GM23338 (cell line): Measurements from ENCODE around the gene SAMD13.

Source experiments
- CREB1 ChIP-seq: fragments of 250-450 bp; sonication (Bioruptor Pico); IDR thresholded peaks from 2 replicates; pipeline ENCODE4 v1.5.0; 2020; ENCODE audit warnings: low read depth, mild to moderate bottlenecking, moderate library complexity
- EZH2 ChIP-seq: fragments of 200-600 bp; sonication (generic); IDR thresholded peaks from one replicate; pipeline ENCODE4 v1.8.0; 2017; ENCODE audit warnings: antibody characterized with exemption, mild to moderate bottlenecking, low read depth; ENCODE audit not compliant: unreplicated experiment
- EZH2phosphoT487 ChIP-seq: fragments of 200-600 bp; sonication (generic); IDR thresholded peaks from one replicate; pipeline ENCODE4 v1.8.1; 2018; ENCODE audit warnings: antibody characterized with exemption; ENCODE audit not compliant: unreplicated experiment
- JUNB ChIP-seq: IDR thresholded peaks from one replicate; pipeline ENCODE4 v1.6.1; 2016; ENCODE audit warnings: antibody characterized with exemption; ENCODE audit not compliant: unreplicated experiment
- NANOG ChIP-seq: IDR thresholded peaks from 2 replicates; pipeline ENCODE4 v1.6.1; 2016; ENCODE audit warnings: antibody characterized with exemption, borderline replicate concordance
- POLR2AphosphoS5 ChIP-seq: IDR thresholded peaks from 2 replicates; pipeline ENCODE4 v1.6.1; 2016; ENCODE audit warnings: antibody characterized with exemption, low read depth
- REST ChIP-seq: IDR thresholded peaks from one replicate; pipeline ENCODE4 v1.6.1; 2018; ENCODE audit warnings: antibody characterized with exemption; ENCODE audit not compliant: unreplicated experiment
- STAT1 ChIP-seq: IDR thresholded peaks from one replicate; pipeline ENCODE4 v1.6.1; 2016; ENCODE audit warnings: antibody characterized with exemption; ENCODE audit not compliant: unreplicated experiment
- ZNF114 ChIP-seq: fragments of 250-450 bp; sonication (Bioruptor Pico); IDR thresholded peaks from 2 replicates; pipeline ENCODE4 v1.5.0; 2020; ENCODE audit warnings: mild to moderate bottlenecking, moderate library complexity
- ZNF331 ChIP-seq: fragments of 250-450 bp; sonication (Bioruptor Pico); IDR thresholded peaks from 2 replicates; pipeline ENCODE4 v1.5.0; 2020; ENCODE audit warnings: low read depth, mild to moderate bottlenecking, moderate library complexity
- ZNF462 ChIP-seq: fragments of 250-450 bp; sonication (Bioruptor Pico); IDR thresholded peaks from 2 replicates; pipeline ENCODE4 v1.5.0; 2020; ENCODE audit warnings: mild to moderate bottlenecking, moderate library complexity
- TF ChIP-seq, protein P1 (sequence below), 2 experiments: fragments of 200-600 bp in 1 of 2; sonication (generic) in 1 of 2; conservative IDR thresholded peaks; 2 replicates each; pipeline versions ENCODE4 v1.5.1 to v1.6.1; 2016 to 2017; ENCODE audit warnings: antibody characterized with exemption in 2 of 2, low read depth in 2 of 2, mild to moderate bottlenecking in 2 of 2, moderate library complexity in 1 of 2
- TF ChIP-seq, protein P2 (sequence below): IDR thresholded peaks from 2 replicates; pipeline ENCODE4 v1.6.1; 2016; ENCODE audit warnings: antibody characterized with exemption

GRCh38 chr1:84282780-84283333 lies 18.7 kb upstream of the SAMD13 start:
- TF ChIP-seq, protein P1, sequence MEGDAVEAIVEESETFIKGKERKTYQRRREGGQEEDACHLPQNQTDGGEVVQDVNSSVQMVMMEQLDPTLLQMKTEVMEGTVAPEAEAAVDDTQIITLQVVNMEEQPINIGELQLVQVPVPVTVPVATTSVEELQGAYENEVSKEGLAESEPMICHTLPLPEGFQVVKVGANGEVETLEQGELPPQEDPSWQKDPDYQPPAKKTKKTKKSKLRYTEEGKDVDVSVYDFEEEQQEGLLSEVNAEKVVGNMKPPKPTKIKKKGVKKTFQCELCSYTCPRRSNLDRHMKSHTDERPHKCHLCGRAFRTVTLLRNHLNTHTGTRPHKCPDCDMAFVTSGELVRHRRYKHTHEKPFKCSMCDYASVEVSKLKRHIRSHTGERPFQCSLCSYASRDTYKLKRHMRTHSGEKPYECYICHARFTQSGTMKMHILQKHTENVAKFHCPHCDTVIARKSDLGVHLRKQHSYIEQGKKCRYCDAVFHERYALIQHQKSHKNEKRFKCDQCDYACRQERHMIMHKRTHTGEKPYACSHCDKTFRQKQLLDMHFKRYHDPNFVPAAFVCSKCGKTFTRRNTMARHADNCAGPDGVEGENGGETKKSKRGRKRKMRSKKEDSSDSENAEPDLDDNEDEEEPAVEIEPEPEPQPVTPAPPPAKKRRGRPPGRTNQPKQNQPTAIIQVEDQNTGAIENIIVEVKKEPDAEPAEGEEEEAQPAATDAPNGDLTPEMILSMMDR (conservative IDR thresholded peaks at IDR 0.05; ENCODE audit: low read depth in 2 of 2): no peak
- TF ChIP-seq POLR2AphosphoS5 (no peak), REST (no peak), STAT1 (no peak), EZH2phosphoT487 (no peak), ZNF114 (CRISPR knock-in tag) (no peak), EZH2 (no peak), NANOG (no peak), CREB1 (CRISPR knock-in tag) (no peak), JUNB (no peak), ZNF331 (no peak), ZNF462 (CRISPR knock-in tag) (no peak)
- TF ChIP-seq, protein P2, sequence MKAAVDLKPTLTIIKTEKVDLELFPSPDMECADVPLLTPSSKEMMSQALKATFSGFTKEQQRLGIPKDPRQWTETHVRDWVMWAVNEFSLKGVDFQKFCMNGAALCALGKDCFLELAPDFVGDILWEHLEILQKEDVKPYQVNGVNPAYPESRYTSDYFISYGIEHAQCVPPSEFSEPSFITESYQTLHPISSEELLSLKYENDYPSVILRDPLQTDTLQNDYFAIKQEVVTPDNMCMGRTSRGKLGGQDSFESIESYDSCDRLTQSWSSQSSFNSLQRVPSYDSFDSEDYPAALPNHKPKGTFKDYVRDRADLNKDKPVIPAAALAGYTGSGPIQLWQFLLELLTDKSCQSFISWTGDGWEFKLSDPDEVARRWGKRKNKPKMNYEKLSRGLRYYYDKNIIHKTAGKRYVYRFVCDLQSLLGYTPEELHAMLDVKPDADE: no peak
